GM12872 (cell line): ENCODE data around the gene SRM.
A peak's percentile ranks its signal among the peaks of the same experiment; 100 is the strongest.

Source experiments
- TF ChIP-seq, protein P1 (sequence below): IDR thresholded peaks from 3 replicates; pipeline ENCODE4 v1.5.1; 2011; ENCODE audit warnings: low read depth, mild to moderate bottlenecking, low read length, moderate library complexity; ENCODE audit not compliant: insufficient read depth

Gene SRM

DNA sequence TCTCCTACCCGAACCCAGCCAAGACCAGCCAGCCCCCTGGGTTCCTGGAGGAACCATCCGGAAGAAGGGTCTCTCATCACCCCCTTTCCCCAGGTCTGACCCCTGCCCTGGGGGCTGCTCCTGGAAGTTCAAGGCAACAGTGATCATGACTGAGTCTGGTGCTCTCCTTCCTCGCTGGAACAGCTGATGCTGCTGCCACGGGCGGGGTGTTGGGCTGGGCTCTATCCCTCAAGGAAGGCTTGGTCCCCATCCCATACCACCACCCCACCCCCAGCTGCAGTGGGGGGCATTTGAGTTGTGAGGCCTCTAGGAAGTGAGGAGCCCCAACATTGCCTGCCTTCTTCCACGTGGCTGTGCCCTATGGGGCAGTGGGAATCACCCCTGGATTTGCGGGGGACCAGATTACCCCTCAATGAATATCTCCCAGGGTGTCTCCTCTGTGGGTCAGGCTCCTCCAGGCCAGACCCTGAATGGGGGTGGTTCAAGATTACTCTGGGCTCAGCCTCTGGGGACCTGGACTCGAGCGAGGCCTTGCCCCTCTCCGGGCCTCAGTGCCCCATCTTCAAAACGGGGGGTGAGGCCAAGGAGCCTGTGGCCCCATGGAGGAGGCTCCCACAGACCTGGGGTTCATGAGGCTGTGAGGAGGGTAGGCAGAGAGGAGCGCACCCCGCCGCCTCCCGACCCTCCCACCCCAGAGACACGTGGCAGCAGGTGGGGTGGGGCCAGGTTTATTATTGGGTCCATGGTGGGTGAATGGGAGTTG, 15.6 kb downstream of the SRM start:
- TF ChIP-seq, protein P1, sequence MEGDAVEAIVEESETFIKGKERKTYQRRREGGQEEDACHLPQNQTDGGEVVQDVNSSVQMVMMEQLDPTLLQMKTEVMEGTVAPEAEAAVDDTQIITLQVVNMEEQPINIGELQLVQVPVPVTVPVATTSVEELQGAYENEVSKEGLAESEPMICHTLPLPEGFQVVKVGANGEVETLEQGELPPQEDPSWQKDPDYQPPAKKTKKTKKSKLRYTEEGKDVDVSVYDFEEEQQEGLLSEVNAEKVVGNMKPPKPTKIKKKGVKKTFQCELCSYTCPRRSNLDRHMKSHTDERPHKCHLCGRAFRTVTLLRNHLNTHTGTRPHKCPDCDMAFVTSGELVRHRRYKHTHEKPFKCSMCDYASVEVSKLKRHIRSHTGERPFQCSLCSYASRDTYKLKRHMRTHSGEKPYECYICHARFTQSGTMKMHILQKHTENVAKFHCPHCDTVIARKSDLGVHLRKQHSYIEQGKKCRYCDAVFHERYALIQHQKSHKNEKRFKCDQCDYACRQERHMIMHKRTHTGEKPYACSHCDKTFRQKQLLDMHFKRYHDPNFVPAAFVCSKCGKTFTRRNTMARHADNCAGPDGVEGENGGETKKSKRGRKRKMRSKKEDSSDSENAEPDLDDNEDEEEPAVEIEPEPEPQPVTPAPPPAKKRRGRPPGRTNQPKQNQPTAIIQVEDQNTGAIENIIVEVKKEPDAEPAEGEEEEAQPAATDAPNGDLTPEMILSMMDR, result no peak

DNA sequence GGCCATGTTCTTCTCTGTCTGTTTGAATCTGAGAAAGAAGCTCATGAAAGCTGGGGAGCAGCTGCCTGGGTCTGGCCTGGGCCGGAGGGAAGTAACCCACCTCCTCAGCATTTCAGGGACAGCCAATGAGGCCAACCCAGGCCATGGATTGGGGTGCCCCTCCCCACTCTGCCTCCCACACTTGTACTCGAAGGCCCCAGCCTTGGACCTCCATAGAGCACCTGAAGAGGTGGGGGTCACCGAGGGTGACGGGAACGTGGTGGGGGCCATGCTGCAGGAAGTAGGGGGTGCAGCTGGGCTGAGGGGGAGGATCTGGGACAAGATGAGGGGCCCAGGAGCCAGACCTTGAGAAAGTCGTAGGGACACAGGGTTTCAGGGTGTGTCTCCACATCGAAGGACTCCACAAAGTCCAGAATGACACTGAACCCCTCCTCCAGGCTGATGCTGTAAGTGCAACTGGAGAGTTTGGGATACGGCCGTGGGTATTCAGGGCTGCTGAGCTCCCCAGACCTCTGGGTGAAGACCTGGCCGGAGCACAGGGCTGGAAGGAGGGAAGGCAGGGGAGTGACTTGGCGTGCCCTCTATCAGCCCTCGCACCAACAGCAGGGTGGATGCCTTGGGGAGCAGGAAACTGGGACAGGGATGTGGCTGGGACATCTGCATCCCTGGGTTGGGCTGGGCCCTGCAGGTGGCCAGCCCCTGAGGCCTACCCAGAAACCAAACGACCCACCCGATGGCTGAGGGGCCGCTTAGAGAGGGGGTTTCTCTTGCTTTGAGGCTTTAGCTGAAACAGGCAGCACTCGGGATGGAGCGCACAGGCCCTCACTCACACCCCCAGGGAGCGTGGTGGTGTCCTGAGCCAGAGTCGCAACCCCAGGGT, 16.6 kb downstream of the SRM start:
- TF ChIP-seq, protein P1, result no peak

DNA sequence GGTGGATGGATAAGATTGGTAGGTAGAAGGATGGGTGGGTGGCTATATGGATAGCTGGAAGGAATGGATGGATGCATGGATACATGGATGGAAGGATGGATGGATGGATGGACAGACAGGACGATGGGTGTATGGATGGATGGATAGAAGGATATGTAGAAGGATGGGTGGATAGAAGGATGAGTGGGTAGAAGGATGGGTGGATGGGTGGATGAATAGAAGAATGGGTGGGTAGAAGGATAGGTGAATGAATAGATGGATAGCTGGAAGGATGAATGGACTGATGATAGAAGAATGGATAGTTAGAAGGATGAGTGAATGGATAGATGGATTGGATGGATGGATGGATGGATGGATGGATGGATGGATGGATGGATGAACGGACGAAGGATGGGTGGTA, 17.8 kb downstream of the SRM start:
- TF ChIP-seq, protein P1, result no peak

DNA sequence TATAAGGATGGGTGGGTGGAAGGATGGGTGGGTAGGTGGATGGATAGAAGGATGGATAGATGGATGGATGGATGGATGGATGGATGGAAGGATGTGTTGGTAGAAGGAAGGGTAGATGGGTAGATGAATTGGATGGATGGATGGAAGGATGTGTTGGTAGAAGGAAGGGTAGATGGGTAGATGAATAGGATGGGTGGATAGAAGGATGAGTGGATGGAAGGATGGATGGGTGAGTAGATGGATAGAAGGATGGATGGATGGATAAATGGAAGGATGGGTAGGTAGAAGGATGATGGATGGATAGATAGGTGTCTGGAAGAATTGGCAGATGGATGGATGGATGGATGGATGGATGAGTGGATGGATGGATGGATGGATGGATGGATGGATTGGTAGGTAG, 18.8 kb downstream of the SRM start:
- TF ChIP-seq, protein P1, result no peak

DNA sequence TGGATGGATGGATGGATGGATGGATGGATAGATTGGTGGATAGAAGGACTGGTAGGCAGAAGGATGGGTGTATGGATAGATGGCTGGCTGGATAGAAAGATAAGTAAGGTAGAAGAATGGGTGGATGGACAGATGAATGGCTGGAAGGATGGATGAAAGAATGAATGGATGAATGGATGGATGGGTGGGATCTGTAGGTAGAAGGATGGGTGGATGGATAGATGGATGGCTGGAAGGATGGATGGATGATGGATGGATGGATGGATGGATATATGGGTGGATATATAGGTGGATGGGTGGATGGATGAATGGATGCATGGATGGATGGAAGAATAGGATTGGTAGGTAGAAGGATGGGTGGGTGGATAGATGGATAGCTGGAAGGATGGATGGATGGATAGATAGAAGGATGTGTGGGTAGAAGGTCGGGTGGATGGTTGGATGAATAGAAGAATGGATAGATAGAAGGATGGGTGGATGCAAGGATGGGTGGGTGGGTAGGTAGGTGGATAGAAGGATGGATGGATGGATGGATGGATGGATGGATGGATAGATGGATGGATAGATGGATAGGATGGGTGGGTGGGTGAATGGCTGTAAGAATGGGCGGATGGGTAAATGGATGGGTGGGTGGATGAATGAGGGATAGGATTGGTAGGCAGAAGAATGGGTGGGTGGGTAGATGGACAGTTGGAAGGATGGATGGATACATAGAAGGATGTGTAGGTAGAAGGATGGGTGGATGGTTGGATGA, 20.3 kb downstream of the SRM start:
- TF ChIP-seq, protein P1, result no peak

DNA sequence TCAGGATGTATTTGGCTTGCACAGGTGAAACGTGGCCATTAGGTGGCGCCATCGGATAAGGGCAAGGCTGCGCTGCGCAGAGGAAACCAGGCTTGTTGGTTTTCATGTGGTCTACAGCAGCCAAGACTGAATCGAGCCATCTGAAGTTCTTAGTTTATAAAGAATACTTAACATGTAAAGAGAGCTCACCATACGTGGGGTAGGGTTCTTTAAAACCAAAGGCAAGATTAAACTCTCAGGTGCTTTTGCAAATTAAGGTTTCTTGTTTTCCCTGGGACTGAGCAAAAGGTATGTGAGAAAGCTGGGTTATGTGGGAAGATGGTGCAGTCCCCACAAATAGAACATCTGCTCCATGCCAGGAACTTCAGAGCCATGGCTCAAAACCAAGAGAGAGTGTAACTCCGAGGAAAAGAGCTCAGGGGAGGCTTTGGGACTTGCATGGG, 22.1 kb downstream of the SRM start:
- TF ChIP-seq, protein P1, result peak; percentile 97
